ENCODE data around the gene NHLRC4. TPM values are rescaled to one million over a fixed set of nuclear protein-coding genes. Genes with fewer than 3 reads are reported as not detected.
A peak's percentile ranks its signal among the peaks of the same experiment; 100 is the strongest.

NHLRC4 gene
- total and polyA plus RNA-seq, 9 of the 15 experiments (the other 6 are each of a cell fraction or from before 2014, with no cell fraction given), result 0.24 to 3.7 (median 1.3) TPM; not detected in 2

DNA sequence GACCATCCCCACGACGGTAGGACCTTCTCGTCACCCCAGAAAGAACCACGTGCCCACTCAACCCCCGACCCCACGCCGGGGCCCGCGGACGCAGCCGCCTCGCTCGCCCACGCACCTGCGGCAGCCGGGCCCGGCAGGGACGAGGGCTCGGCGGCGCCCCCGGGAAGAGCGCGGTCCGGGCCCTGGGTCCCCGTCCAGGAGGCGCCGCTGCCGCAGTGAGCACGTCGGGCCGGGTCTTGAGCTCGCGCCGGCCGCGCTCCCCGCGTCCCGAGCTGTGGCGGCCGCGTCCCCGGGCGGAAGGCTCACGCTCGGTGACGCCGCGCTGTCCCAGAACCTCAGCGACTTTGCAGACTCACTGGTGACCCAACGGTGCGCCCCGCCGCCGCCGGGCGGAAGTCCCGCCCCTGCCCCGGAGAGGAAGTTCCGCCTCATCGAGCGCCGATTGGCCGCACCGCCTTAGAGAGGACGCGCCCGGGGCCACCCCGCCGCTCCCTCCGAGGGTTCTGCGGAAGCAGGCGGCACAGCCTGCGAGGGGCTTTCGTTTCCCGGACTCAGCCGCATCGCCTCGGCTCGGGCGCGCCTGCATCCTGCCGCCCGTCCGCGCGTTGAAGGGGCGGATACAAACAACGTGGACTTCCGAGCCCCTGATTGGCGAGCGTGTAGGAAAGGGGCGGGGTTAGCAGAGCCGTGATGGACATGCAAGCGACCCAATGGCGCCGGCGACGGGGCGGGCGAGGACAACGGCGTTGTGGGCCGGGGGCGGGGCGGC lies 22.3 kb downstream of the NHLRC4 start (continued):
- TF ChIP-seq C11orf30 (IDR thresholded peaks at IDR 0.05; ENCODE audit: low read depth) (peak; percentile 79), U2AF1 (optimal IDR thresholded peaks at IDR 0.05; ENCODE audit: low read depth, low read length) (no peak), FOSL1 (tag; conservative IDR thresholded peaks at IDR 0.05) (0 out of 2 replicates have a peak, but pooled peaks have one; percentile 2), ZNF75A (CRISPR knock-in tag; IDR thresholded peaks at IDR 0.05) (no peak), NONO (IDR thresholded peaks at IDR 0.05; ENCODE audit: low read depth in 2 of 2, low read length in 1 of 2) (peak; percentile 85 to 87), MXI1 (IDR thresholded peaks at IDR 0.05; ENCODE audit: low read depth, low read length) (no peak), TRIM24 (IDR thresholded peaks at IDR 0.05) (no peak), NR2C2 (CRISPR knock-in tag; IDR thresholded peaks at IDR 0.05) (no peak; the same call in 1 of the 2 replicates), NR2C2 (tag; IDR thresholded peaks at IDR 0.05) (peak; percentile 91), ZC3H8 (IDR thresholded peaks at IDR 0.05) (no peak), NFE2 (IDR thresholded peaks at IDR 0.05; ENCODE audit: low read depth) (peak; percentile 87), RBM22 (IDR thresholded peaks at IDR 0.05; ENCODE audit: low read depth, low read length, poor library complexity, severe bottlenecking) (peak; percentile 52), CBFA2T2 (conservative IDR thresholded peaks at IDR 0.05) (no peak), ZKSCAN8 (CRISPR knock-in tag; IDR thresholded peaks at IDR 0.05) (no peak), ZSCAN32 (CRISPR knock-in tag; IDR thresholded peaks at IDR 0.05) (no peak), FOXJ3 (CRISPR knock-in tag; IDR thresholded peaks at IDR 0.05) (no peak), HDAC1 (IDR thresholded peaks at IDR 0.05) (peak in 1 of 2 experiments; percentile 81; a peak in 2 of 4 replicates)
- TF ChIP-seq, protein P1, sequence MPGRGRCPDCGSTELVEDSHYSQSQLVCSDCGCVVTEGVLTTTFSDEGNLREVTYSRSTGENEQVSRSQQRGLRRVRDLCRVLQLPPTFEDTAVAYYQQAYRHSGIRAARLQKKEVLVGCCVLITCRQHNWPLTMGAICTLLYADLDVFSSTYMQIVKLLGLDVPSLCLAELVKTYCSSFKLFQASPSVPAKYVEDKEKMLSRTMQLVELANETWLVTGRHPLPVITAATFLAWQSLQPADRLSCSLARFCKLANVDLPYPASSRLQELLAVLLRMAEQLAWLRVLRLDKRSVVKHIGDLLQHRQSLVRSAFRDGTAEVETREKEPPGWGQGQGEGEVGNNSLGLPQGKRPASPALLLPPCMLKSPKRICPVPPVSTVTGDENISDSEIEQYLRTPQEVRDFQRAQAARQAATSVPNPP (IDR thresholded peaks at IDR 0.05; ENCODE audit: borderline replicate concordance, insufficient read depth, insufficient read length), result no peak
- TF ChIP-seq, protein P2, sequence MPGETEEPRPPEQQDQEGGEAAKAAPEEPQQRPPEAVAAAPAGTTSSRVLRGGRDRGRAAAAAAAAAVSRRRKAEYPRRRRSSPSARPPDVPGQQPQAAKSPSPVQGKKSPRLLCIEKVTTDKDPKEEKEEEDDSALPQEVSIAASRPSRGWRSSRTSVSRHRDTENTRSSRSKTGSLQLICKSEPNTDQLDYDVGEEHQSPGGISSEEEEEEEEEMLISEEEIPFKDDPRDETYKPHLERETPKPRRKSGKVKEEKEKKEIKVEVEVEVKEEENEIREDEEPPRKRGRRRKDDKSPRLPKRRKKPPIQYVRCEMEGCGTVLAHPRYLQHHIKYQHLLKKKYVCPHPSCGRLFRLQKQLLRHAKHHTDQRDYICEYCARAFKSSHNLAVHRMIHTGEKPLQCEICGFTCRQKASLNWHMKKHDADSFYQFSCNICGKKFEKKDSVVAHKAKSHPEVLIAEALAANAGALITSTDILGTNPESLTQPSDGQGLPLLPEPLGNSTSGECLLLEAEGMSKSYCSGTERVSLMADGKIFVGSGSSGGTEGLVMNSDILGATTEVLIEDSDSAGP (CRISPR knock-in tag; IDR thresholded peaks at IDR 0.05), result no peak
- TF ChIP-seq, protein P3, sequence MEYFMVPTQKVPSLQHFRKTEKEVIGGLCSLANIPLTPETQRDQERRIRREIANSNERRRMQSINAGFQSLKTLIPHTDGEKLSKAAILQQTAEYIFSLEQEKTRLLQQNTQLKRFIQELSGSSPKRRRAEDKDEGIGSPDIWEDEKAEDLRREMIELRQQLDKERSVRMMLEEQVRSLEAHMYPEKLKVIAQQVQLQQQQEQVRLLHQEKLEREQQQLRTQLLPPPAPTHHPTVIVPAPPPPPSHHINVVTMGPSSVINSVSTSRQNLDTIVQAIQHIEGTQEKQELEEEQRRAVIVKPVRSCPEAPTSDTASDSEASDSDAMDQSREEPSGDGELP (CRISPR knock-in tag; IDR thresholded peaks at IDR 0.05; ENCODE audit: borderline replicate concordance), result peak; percentile 73
- TF ChIP-seq, protein P4, sequence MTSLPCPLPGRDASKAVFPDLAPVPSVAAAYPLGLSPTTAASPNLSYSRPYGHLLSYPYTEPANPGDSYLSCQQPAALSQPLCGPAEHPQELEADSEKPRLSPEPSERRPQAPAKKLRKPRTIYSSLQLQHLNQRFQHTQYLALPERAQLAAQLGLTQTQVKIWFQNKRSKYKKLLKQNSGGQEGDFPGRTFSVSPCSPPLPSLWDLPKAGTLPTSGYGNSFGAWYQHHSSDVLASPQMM (CRISPR knock-in tag; IDR thresholded peaks at IDR 0.05), result no peak
- TF ChIP-seq, protein P5, sequence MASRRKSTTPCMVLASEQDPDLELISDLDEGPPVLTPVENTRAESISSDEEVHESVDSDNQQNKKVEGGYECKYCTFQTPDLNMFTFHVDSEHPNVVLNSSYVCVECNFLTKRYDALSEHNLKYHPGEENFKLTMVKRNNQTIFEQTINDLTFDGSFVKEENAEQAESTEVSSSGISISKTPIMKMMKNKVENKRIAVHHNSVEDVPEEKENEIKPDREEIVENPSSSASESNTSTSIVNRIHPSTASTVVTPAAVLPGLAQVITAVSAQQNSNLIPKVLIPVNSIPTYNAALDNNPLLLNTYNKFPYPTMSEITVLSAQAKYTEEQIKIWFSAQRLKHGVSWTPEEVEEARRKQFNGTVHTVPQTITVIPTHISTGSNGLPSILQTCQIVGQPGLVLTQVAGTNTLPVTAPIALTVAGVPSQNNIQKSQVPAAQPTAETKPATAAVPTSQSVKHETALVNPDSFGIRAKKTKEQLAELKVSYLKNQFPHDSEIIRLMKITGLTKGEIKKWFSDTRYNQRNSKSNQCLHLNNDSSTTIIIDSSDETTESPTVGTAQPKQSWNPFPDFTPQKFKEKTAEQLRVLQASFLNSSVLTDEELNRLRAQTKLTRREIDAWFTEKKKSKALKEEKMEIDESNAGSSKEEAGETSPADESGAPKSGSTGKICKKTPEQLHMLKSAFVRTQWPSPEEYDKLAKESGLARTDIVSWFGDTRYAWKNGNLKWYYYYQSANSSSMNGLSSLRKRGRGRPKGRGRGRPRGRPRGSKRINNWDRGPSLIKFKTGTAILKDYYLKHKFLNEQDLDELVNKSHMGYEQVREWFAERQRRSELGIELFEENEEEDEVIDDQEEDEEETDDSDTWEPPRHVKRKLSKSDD (conservative IDR thresholded peaks at IDR 0.05; ENCODE audit: low read length), result no peak
